Activated T-cell treated with anti-CD3 and anti-CD28 coated beads, Interleukin-2, amount 50 U/mL, for 4 hours (primary cell): ENCODE measurements around the gene HIRA. TPM values are rescaled to one million over a fixed set of nuclear protein-coding genes. Genes with fewer than 3 reads are reported as not detected.
A peak's percentile ranks its signal among the peaks of the same experiment; 100 is the strongest.
"Not testable (repeated sequence)": the region's sequence is repeated elsewhere in the genome, so short reads cannot be mapped to it uniquely, and the experiment has no call there.

ENCODE experiments used
- ATAC-seq, 2 donors: fragments of 200-7000 bp; cut with Tn5 transposase; one replicate each; pipeline ENCODE4 v1.10.0; 2021
- DNase-seq: peaks from one replicate; pipeline ENCODE4 v3.0.0-alpha.2; 2020
- H3K27me3 Mint-ChIP-seq: one replicate; pipeline ENCODE4 v1.8.0; 2021; ENCODE audit warnings: low read depth, mixed read lengths
- H3K36me3 Mint-ChIP-seq: one replicate; pipeline ENCODE4 v1.8.0; 2022; ENCODE audit warnings: mixed read lengths; ENCODE audit not compliant: insufficient read depth
- H3K4me1 Mint-ChIP-seq: one replicate; pipeline ENCODE4 v1.8.0; 2021; ENCODE audit warnings: low read depth, mixed read lengths
- H3K4me3 Mint-ChIP-seq: one replicate; pipeline ENCODE4 v1.8.0; 2021; ENCODE audit warnings: mild to moderate bottlenecking, moderate library complexity, mixed read lengths
- H3K9me3 Mint-ChIP-seq: one replicate; pipeline ENCODE4 v1.8.0; 2021; ENCODE audit warnings: mixed read lengths
- total RNA-seq, 3 donors: library from RNA; stranded (reverse); gene quantifications; one replicate each; pipeline ENCODE4 v1.2.1, GENCODE V29; 2021

The HIRA gene
- total RNA-seq, 3 donors from 2014 or later: 36.8 to 41.4 (median 38.2) TPM

GRCh38 chr22:19440411-19441195 lies 9.1 kb upstream of the HIRA start:
- no peak for ATAC-seq

GRCh38 chr22:19438298-19438697 lies 6.8 kb upstream of the HIRA start:
- Mint-ChIP-seq H3K27me3 (no peaks in the 10 kb centered on the region), H3K36me3 (peaks cover 11% of the 10 kb centered on the region), H3K4me3 (no peak overlapping the region), H3K9me3 (no peaks in the 10 kb centered on the region), H3K4me1 (peaks cover 15% of the 10 kb centered on the region)
- DNase-seq: no peak
- no peak for ATAC-seq

More at GRCh38 chr22:19440411-19441195, 9.1 kb upstream of the HIRA start:
- H3K36me3 Mint-ChIP-seq: peaks cover 12% of the 10 kb centered on the region
- no peaks in the 10 kb centered on the region for H3K27me3 Mint-ChIP-seq
- peaks cover 17% of the 10 kb centered on the region for H3K4me1 Mint-ChIP-seq
- H3K4me3 Mint-ChIP-seq: no peak overlapping the region
- H3K9me3 Mint-ChIP-seq: no peaks in the 10 kb centered on the region
- DNase-seq: no peak

- peaks cover 17% of the 10 kb centered on the region for H3K4me1 Mint-ChIP-seq
- not testable (repeated sequence) for H3K27me3 Mint-ChIP-seq, DNase-seq, H3K36me3 Mint-ChIP-seq, ATAC-seq, H3K9me3 Mint-ChIP-seq, H3K4me3 Mint-ChIP-seq
These were observed 5.1 kb upstream of the HIRA start for GRCh38 chr22:19436444-19437161.

- H3K4me3 Mint-ChIP-seq: no peak overlapping the region
- ATAC-seq (no peak), DNase-seq (no peak)
- H3K4me1 Mint-ChIP-seq: peaks cover 23% of the 10 kb centered on the region
- H3K9me3 Mint-ChIP-seq: no peaks in the 10 kb centered on the region
- H3K36me3 Mint-ChIP-seq: peaks cover 8% of the 10 kb centered on the region
- H3K27me3 Mint-ChIP-seq: no peaks in the 10 kb centered on the region
These were observed 3.5 kb upstream of the HIRA start for GRCh38 chr22:19434829-19435580.

- H3K4me3 Mint-ChIP-seq: peak overlapping the region; percentile 84
- H3K27me3 Mint-ChIP-seq: no peaks in the 10 kb centered on the region
- H3K9me3 Mint-ChIP-seq: no peaks in the 10 kb centered on the region
- peaks cover 8% of the 10 kb centered on the region for H3K36me3 Mint-ChIP-seq
- H3K4me1 Mint-ChIP-seq: peaks cover 29% of the 10 kb centered on the region
- DNase-seq (no peak), ATAC-seq (no peak)
These were observed 2.9 kb upstream of the HIRA start for GRCh38 chr22:19434401-19434800.

- H3K4me1 Mint-ChIP-seq: peaks cover 41% of the 10 kb centered on the region
- peak within 1 kb of the TSS; percentile 84 for H3K4me3 Mint-ChIP-seq
- ATAC-seq (peak; percentile 86 to 89), DNase-seq (peak; percentile 85)
- H3K27me3 Mint-ChIP-seq: no peaks in the 10 kb centered on the region
- H3K9me3 Mint-ChIP-seq: no peaks in the 10 kb centered on the region
- peaks cover 3% of the 10 kb centered on the region for H3K36me3 Mint-ChIP-seq
These were observed 759 bp upstream of the HIRA start, which contains the start of gene MRPL40 for GRCh38 chr22:19432133-19432851. Gene MRPL40 (plus strand): TSS chr22:19432545. CDS start chr22:19432555, 10 bp downstream.

GRCh38 chr22:19430890-19431541 lies 517 bp downstream of the HIRA start:
- Mint-ChIP-seq H3K27me3 (no peaks in the 10 kb centered on the region), H3K9me3 (no peaks in the 10 kb centered on the region), H3K4me3 (peak overlapping the region; percentile 84), H3K36me3 (peaks cover 10% of the 10 kb centered on the region), H3K4me1 (peaks cover 54% of the 10 kb centered on the region)
- ATAC-seq: no peak
- DNase-seq: no peak

GRCh38 chr22:19429950-19430889 lies 1.3 kb downstream of the HIRA start:
- H3K4me1 Mint-ChIP-seq: peaks cover 55% of the 10 kb centered on the region
- DNase-seq: no peak
- H3K36me3 Mint-ChIP-seq: peaks cover 10% of the 10 kb centered on the region
- H3K4me3 Mint-ChIP-seq: peak overlapping the region; percentile 84
- no peak for ATAC-seq
- no peaks in the 10 kb centered on the region for H3K9me3 Mint-ChIP-seq
- no peaks in the 10 kb centered on the region for H3K27me3 Mint-ChIP-seq

GRCh38 chr22:19424186-19424500 lies 7.4 kb downstream of the HIRA start:
- no peaks in the 10 kb centered on the region for H3K9me3 Mint-ChIP-seq
- peaks cover 11% of the 10 kb centered on the region for H3K36me3 Mint-ChIP-seq
- ATAC-seq (no peak), DNase-seq (no peak)
- peaks cover 80% of the 10 kb centered on the region for H3K4me1 Mint-ChIP-seq
- no peak overlapping the region for H3K4me3 Mint-ChIP-seq
- no peaks in the 10 kb centered on the region for H3K27me3 Mint-ChIP-seq

- peaks cover 13% of the 10 kb centered on the region for H3K36me3 Mint-ChIP-seq
- peaks cover 82% of the 10 kb centered on the region for H3K4me1 Mint-ChIP-seq
- ATAC-seq (no peak), DNase-seq (no peak)
- H3K4me3 Mint-ChIP-seq: no peak overlapping the region
- no peaks in the 10 kb centered on the region for H3K27me3 Mint-ChIP-seq
- no peaks in the 10 kb centered on the region for H3K9me3 Mint-ChIP-seq
These were observed 8.9 kb downstream of the HIRA start for GRCh38 chr22:19422440-19423301.

- H3K4me3 Mint-ChIP-seq: peak overlapping the region; percentile 22
- H3K36me3 Mint-ChIP-seq: peaks cover 4% of the 10 kb centered on the region
- H3K27me3 Mint-ChIP-seq: no peaks in the 10 kb centered on the region
- DNase-seq (no peak), ATAC-seq (no peak)
- no peaks in the 10 kb centered on the region for H3K9me3 Mint-ChIP-seq
- peaks cover 71% of the 10 kb centered on the region for H3K4me1 Mint-ChIP-seq
These were observed 11.2 kb downstream of the HIRA start for GRCh38 chr22:19420321-19420720.
